Skeletal muscle satellite cell (primary cell): ENCODE measurements around the gene KRT7.

Experiments
- H3K27me3 ChIP-seq: 2 replicates; pipeline ENCODE4 v1.7.0; 2013; ENCODE audit warnings: low read length; ENCODE audit not compliant: control insufficient read depth, insufficient read depth
- H3K36me3 ChIP-seq: 2 replicates; pipeline ENCODE4 v1.7.0; 2013; ENCODE audit warnings: mild to moderate bottlenecking, control low read depth, low read length; ENCODE audit not compliant: insufficient read depth
- H3K4me1 ChIP-seq: 2 replicates; pipeline ENCODE4 v1.7.0; 2013; ENCODE audit warnings: low read length; ENCODE audit not compliant: control insufficient read depth, insufficient read depth
- H3K4me2 ChIP-seq: 2 replicates; pipeline ENCODE4 v1.7.0; 2013; ENCODE audit warnings: mild to moderate bottlenecking, low read length
- H3K4me3 ChIP-seq: 2 replicates; pipeline ENCODE4 v1.7.0; 2013; ENCODE audit warnings: low read length
- H3K9ac ChIP-seq: 2 replicates; pipeline ENCODE4 v1.7.0; 2013; ENCODE audit warnings: mild to moderate bottlenecking, low read depth, low read length, moderate library complexity
- H3K9me3 ChIP-seq: replicated peaks from 2 replicates; pipeline ENCODE4 v1.7.0; 2013; ENCODE audit warnings: mild to moderate bottlenecking, control low read depth, low read length

KRT7 gene

GRCh38 chr12:52190860-52191729, 41.9 kb upstream of the KRT7 start:
- H3K9ac ChIP-seq: peak overlapping the region; percentile 75
- H3K4me3 ChIP-seq: peak overlapping the region; percentile 26
- peaks cover 78% of the 10 kb centered on the region for H3K4me1 ChIP-seq

GRCh38 chr12:52191841-52192791, 40.9 kb upstream of the KRT7 start, which contains the start of gene KRT80:
KRT80 (minus strand) TSS chr12:52192014; CDS start chr12:52191902, 112 bp downstream.
- peaks cover 68% of the 10 kb centered on the region for H3K4me1 ChIP-seq
- no peaks in the 10 kb centered on the region for H3K27me3 ChIP-seq
- H3K9ac ChIP-seq: peak within 1 kb of the TSS; percentile 75
- H3K4me3 ChIP-seq: peak within 1 kb of the TSS; percentile 26
- H3K36me3 ChIP-seq: no peaks in the 10 kb centered on the region
- H3K9me3 ChIP-seq: no peaks in the 10 kb centered on the region
- peak within 1 kb of the TSS; percentile 58 for H3K4me2 ChIP-seq

More at GRCh38 chr12:52190860-52191729, 41.9 kb upstream of the KRT7 start:
- Histone ChIP-seq H3K27me3 (no peaks in the 10 kb centered on the region), H3K9me3 (no peaks in the 10 kb centered on the region), H3K4me2 (peak overlapping the region; percentile 58), H3K36me3 (no peaks in the 10 kb centered on the region)

DNA sequence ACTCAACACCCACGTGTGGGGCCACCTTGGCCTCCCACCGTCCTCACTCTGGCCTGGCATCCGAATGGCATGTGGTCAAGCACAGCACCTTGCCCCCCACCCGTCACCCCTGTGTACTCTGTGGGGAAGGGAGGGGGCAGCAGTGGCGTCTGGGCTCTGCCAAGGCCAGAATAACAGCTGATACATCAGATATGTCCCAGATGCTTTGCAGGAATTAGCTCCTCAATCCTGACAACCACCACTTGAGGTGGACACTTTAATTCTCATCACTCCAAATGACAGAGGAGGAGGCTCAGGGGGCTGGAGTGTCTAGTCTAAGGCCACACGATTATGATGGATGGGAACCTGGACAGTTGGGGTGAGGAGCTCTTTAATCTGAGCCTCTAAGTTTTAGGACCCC, 39.5 kb upstream of the KRT7 start:
- no peaks in the 10 kb centered on the region for H3K9me3 ChIP-seq
- H3K4me1 ChIP-seq: peaks cover 76% of the 10 kb centered on the region
- H3K27me3 ChIP-seq: no peaks in the 10 kb centered on the region
- H3K4me2 ChIP-seq: no peak overlapping the region
- H3K9ac ChIP-seq: no peak overlapping the region
- no peaks in the 10 kb centered on the region for H3K36me3 ChIP-seq
- no peak overlapping the region for H3K4me3 ChIP-seq

GRCh38 chr12:52193991-52194390, 39.1 kb upstream of the KRT7 start:
- H3K27me3 ChIP-seq: no peaks in the 10 kb centered on the region
- H3K4me3 ChIP-seq: no peak overlapping the region
- peaks cover 79% of the 10 kb centered on the region for H3K4me1 ChIP-seq
- H3K4me2 ChIP-seq: no peak overlapping the region
- H3K36me3 ChIP-seq: no peaks in the 10 kb centered on the region
- H3K9me3 ChIP-seq: no peaks in the 10 kb centered on the region
- no peak overlapping the region for H3K9ac ChIP-seq

DNA sequence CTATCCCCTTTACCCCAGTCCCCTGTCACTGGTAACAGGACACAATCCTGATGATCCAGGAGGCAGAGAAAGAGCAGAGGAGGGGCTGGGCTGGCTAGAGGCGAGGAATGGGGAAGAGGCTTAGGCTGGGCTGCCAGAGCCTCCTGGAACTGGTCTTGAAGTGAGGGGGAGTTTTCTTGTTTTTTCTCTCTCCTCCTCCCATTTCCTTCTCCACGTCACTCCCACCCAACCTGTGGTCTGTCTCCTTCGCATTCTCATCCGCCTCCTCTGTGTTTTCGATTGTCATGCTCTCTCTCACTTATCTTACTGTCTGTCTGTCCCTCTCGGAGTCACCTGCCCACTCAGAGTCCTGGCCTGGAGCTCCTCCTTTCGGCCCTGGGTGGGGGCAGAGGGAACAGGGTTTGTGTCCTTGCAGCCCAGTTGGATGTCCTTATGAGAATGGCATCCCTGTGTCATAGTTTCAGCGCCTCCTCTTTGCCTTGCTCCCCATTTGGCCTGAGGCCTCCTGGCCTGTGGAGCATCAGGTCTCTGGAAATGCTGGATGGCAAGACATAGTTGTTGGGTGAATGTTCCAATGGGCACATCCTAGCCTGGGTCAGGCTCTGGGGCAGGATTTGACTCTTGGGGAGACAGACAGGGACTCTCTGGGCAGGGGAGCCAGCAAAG, 37.8 kb upstream of the KRT7 start:
- peaks cover 78% of the 10 kb centered on the region for H3K4me1 ChIP-seq
- no peak overlapping the region for H3K9ac ChIP-seq
- H3K36me3 ChIP-seq: no peaks in the 10 kb centered on the region

GRCh38 chr12:52197371-52198231, 35.4 kb upstream of the KRT7 start:
- Histone ChIP-seq H3K9ac (no peak overlapping the region), H3K4me2 (no peak overlapping the region), H3K27me3 (no peaks in the 10 kb centered on the region), H3K9me3 (no peaks in the 10 kb centered on the region), H3K36me3 (no peaks in the 10 kb centered on the region), H3K4me1 (peaks cover 78% of the 10 kb centered on the region), H3K4me3 (no peak overlapping the region)

More for the DNA sequence above, 37.8 kb upstream of the KRT7 start:
- no peak overlapping the region for H3K4me3 ChIP-seq
- H3K27me3 ChIP-seq: no peaks in the 10 kb centered on the region
- no peak overlapping the region for H3K4me2 ChIP-seq
- no peaks in the 10 kb centered on the region for H3K9me3 ChIP-seq

DNA sequence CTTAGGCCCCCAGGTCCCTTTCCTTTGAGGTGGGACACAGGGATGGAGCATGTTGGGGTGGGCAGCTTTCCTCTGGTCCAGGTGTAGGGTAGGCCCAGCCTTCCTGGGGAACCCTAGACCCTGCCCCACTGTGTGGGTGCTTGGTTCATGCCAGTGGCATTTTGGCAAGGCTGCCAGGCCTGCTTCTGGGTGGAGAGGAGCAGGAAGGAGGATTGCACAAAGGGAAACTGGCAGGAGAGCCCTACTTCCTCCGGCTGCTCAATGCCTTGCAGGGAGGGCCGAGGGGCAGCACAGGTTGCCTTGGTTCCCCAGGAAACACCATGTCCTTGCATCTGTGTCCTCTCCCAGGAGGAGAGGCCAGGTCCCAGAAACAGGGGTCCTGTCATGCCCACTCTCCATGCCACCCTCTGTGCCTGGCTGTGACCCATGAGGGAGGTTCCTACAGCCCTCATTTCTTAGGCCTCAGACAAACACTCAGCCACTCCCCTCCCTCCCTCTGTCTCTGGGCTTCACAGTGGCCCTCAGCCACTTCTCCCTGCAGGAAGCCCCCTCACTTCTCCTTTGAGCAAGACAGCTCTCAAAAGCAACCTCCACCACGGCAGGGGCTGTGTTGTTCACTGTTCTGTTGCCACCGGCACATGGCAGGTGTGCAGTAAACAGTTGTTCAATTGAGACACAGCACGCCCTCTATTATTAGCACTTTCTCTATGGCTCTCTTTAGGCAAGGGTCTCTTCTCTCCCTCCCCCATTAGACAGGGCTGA, 34.4 kb upstream of the KRT7 start:
- H3K4me2 ChIP-seq: no peak overlapping the region
- no peaks in the 10 kb centered on the region for H3K27me3 ChIP-seq
- H3K4me3 ChIP-seq: no peak overlapping the region
- H3K4me1 ChIP-seq: peaks cover 78% of the 10 kb centered on the region
- H3K9ac ChIP-seq: no peak overlapping the region
- no peaks in the 10 kb centered on the region for H3K9me3 ChIP-seq
- no peaks in the 10 kb centered on the region for H3K36me3 ChIP-seq

GRCh38 chr12:52199294-52199919, 33.6 kb upstream of the KRT7 start:
- H3K27me3 ChIP-seq: no peaks in the 10 kb centered on the region
- no peaks in the 10 kb centered on the region for H3K36me3 ChIP-seq
- H3K9ac ChIP-seq: no peak overlapping the region
- H3K4me1 ChIP-seq: peaks cover 78% of the 10 kb centered on the region
- no peak overlapping the region for H3K4me3 ChIP-seq
- H3K9me3 ChIP-seq: no peaks in the 10 kb centered on the region
- no peak overlapping the region for H3K4me2 ChIP-seq

- Histone ChIP-seq H3K36me3 (no peaks in the 10 kb centered on the region), H3K9ac (no peak overlapping the region), H3K4me2 (no peak overlapping the region), H3K4me1 (peaks cover 78% of the 10 kb centered on the region), H3K9me3 (no peaks in the 10 kb centered on the region), H3K27me3 (no peaks in the 10 kb centered on the region), H3K4me3 (no peak overlapping the region)
Measured at GRCh38 chr12:52200086-52200780, 32.8 kb upstream of the KRT7 start.
